OCI-LY7 (cell line): ENCODE data around the gene KRCC1. TPM values are rescaled to one million over a fixed set of nuclear protein-coding genes. Genes with fewer than 3 reads are reported as not detected.

ENCODE experiments used
- BruUV-seq: library from RNA; stranded (reverse); fragments of 400-500 nt; replicated peaks from 2 replicates; lab custom pipeline; 2021; lab: Mats Ljungman, UMichigan
- CTCF ChIA-PET: fragments of 300-600 bp; sonication (Branson Sonifier 250); formaldehyde crosslinking; loops from one replicate; lab custom pipeline; 2022; ENCODE audit warnings: antibody characterized with exemption; ENCODE audit not compliant: unreplicated experiment; lab: Charles Lee
- POLR2A ChIA-PET: fragments of 300-600 bp; sonication (Branson Sonifier 250); formaldehyde crosslinking; loops from one replicate; lab custom pipeline; 2022; ENCODE audit warnings: antibody characterized with exemption; lab: Charles Lee
- DNase-seq: peaks from one replicate; pipeline ENCODE4 v3.0.0-alpha.2; 2015; ENCODE audit warnings: low spot score
- H2AFZ ChIP-seq: fragments of 200-600 bp; sonication (generic), shearing (Covaris generic); 2 replicates; pipeline ENCODE4 v1.6.1; 2014; ENCODE audit warnings: mild to moderate bottlenecking, antibody characterized with exemption, low read length, moderate library complexity
- H3K27ac ChIP-seq: fragments of 200-600 bp; sonication (generic); 2 replicates; pipeline ENCODE4 v1.5.1; 2014; ENCODE audit warnings: mixed run types, low read depth, mild to moderate bottlenecking, moderate library complexity, low read length, inconsistent platforms; ENCODE audit not compliant: poor library complexity, severe bottlenecking
- H3K36me3 ChIP-seq: fragments of 200-600 bp; sonication (generic); 2 replicates; pipeline ENCODE4 v1.6.1; 2014; ENCODE audit warnings: mild to moderate bottlenecking, antibody characterized with exemption, low read length, moderate library complexity, mixed read lengths; ENCODE audit not compliant: insufficient read depth
- H3K4me1 ChIP-seq: fragments of 200-600 bp; sonication (generic); 2 replicates; pipeline ENCODE4 v1.5.1; 2014; ENCODE audit warnings: mild to moderate bottlenecking, low read length; ENCODE audit not compliant: insufficient read depth, poor library complexity, severe bottlenecking
- H3K4me2 ChIP-seq: fragments of 200-600 bp; sonication (generic); 2 replicates; pipeline ENCODE4 v1.6.1; 2014; ENCODE audit warnings: mild to moderate bottlenecking, low read length
- H3K4me3 ChIP-seq: fragments of 200-600 bp; sonication (generic); 2 replicates; pipeline ENCODE4 v1.5.1; 2014; ENCODE audit warnings: mild to moderate bottlenecking, low read depth, low read length; ENCODE audit not compliant: poor library complexity, severe bottlenecking
- H3K79me2 ChIP-seq: fragments of 200-600 bp; sonication (generic); 2 replicates; pipeline ENCODE4 v1.6.1; 2016; ENCODE audit warnings: low read depth, mild to moderate bottlenecking, low read length, moderate library complexity, mixed read lengths; ENCODE audit not compliant: insufficient read depth
- H3K9me2 ChIP-seq: fragments of 200-600 bp; sonication (generic); 2 replicates; pipeline ENCODE4 v1.6.1; 2016; ENCODE audit warnings: mild to moderate bottlenecking, low read length, mixed read lengths; ENCODE audit not compliant: insufficient read depth
- H3K9me3 ChIP-seq: fragments of 200-600 bp; sonication (generic); 2 replicates; pipeline ENCODE4 v1.6.1; 2014; ENCODE audit warnings: mild to moderate bottlenecking, mixed run types, low read length, mixed read lengths
- H4K20me1 ChIP-seq: fragments of 200-600 bp; sonication (generic); 2 replicates; pipeline ENCODE4 v1.6.1; 2014; ENCODE audit warnings: mild to moderate bottlenecking, antibody characterized with exemption, low read length, moderate library complexity, mixed read lengths; ENCODE audit not compliant: insufficient read depth
- EZH2phosphoT487 ChIP-seq: fragments of 200-600 bp; sonication (generic); IDR thresholded peaks from 2 replicates; pipeline ENCODE4 v1.6.1; 2018; ENCODE audit warnings: low read depth, borderline replicate concordance, mild to moderate bottlenecking, mixed run types, antibody characterized with exemption, low read length, moderate library complexity, mixed read lengths
- intact Hi-C: fragments of 100-400 bp; cut with micrococcal nuclease; formaldehyde crosslinking; loops from one replicate; pipeline ENCODE4 v1.10.0; 2022; ENCODE audit not compliant: unreplicated experiment
- total RNA-seq, 2 experiments: library from RNA; depleted of rRNA in 1 of 2; stranded (reverse); fragments of >200 nt in 1 of 2; shearing (Covaris generic) in 1 of 2; gene quantifications; 2 replicates each; pipeline ENCODE4 v1.2.3, GENCODE V29; 2014 to 2022
- TF ChIP-seq, protein P1 (sequence below): fragments of 200-600 bp; sonication (generic); conservative IDR thresholded peaks from 2 replicates; pipeline ENCODE4 v1.5.1; 2014; ENCODE audit warnings: mild to moderate bottlenecking, antibody characterized with exemption, low read length, moderate library complexity, mixed read lengths

The KRCC1 gene
- total RNA-seq, 2 experiments from 2014 or later = 18.7 to 31.7 TPM

DNA sequence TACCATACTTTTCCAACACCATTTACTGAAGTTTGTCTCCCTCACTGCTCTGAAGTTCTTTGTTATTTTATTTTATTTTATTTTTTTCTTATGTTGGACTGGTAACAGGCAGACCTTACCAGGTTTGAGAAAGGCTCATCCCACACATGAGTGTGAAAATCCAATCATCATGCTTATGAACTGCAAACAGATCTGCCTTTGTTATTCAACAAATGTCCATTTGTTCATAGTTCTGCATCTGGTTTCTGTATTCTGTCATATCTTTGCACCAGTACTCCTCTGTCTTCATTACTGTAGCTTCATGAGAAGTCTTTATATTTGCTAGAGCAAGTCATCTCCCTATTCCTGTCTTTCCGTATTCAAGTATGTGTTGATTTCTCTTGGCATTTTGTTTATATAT is 44.6 kb downstream of the KRCC1 start:
- intact Hi-C loops = no loop called here
- POLR2A ChIA-PET = no interaction called here

DNA sequence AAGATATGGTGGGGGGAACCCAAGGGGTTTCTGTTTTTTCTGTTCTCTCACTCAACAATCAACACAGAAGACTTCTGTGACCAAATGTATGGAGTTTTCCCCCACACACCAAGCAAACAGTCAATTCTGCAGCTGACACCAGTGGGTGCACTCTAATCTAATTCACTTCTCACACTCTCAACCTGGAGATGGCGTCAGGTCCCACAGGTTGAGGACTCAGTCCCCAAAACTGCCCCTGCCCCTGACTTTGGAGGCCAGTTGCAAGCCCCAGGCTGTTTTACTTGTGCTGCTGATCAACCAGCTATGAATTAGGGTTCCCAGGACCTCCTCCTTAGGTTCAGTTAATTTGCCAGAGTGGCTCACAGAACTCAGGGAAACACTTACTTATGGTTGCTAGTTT is 45.4 kb downstream of the KRCC1 start:
- Histone ChIP-seq H4K20me1 (no peaks in the 10 kb centered on the region), H2AFZ (no peak overlapping the region), H3K36me3 (no peaks in the 10 kb centered on the region), H3K4me3 (no peak overlapping the region), H3K4me1 (no peaks in the 10 kb centered on the region), H3K79me2 (no peaks in the 10 kb centered on the region), H3K9me2 (no peaks in the 10 kb centered on the region), H3K9me3 (no peaks in the 10 kb centered on the region), H3K4me2 (no peak overlapping the region), H3K27ac (no peak overlapping the region)
- ChIA-PET CTCF (no interaction called here), POLR2A (interaction anchor here (0.8 kb wide), 1 partner anchor 10 kb away, joined by 4 read pairs; no protein-coding TSS in a partner anchor)
- DNase-seq = no peak
- no TSS peak for BruUV-seq
- TF ChIP-seq EZH2phosphoT487 = no peak
- TF ChIP-seq, protein P1, sequence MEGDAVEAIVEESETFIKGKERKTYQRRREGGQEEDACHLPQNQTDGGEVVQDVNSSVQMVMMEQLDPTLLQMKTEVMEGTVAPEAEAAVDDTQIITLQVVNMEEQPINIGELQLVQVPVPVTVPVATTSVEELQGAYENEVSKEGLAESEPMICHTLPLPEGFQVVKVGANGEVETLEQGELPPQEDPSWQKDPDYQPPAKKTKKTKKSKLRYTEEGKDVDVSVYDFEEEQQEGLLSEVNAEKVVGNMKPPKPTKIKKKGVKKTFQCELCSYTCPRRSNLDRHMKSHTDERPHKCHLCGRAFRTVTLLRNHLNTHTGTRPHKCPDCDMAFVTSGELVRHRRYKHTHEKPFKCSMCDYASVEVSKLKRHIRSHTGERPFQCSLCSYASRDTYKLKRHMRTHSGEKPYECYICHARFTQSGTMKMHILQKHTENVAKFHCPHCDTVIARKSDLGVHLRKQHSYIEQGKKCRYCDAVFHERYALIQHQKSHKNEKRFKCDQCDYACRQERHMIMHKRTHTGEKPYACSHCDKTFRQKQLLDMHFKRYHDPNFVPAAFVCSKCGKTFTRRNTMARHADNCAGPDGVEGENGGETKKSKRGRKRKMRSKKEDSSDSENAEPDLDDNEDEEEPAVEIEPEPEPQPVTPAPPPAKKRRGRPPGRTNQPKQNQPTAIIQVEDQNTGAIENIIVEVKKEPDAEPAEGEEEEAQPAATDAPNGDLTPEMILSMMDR = no peak
- intact Hi-C loops = no loop called here

More for the DNA sequence above, 44.6 kb downstream of the KRCC1 start:
- Histone ChIP-seq H2AFZ (no peak overlapping the region), H4K20me1 (no peaks in the 10 kb centered on the region), H3K4me3 (no peak overlapping the region), H3K9me2 (no peaks in the 10 kb centered on the region), H3K4me1 (peaks cover 8% of the 10 kb centered on the region), H3K4me2 (no peak overlapping the region), H3K27ac (no peak overlapping the region), H3K36me3 (no peaks in the 10 kb centered on the region), H3K79me2 (no peaks in the 10 kb centered on the region), H3K9me3 (no peaks in the 10 kb centered on the region)
- TF ChIP-seq, protein P1 = no peak
- TF ChIP-seq EZH2phosphoT487 = no peak
- DNase-seq = no peak
- BruUV-seq = no TSS peak
- CTCF ChIA-PET = no interaction called here

DNA sequence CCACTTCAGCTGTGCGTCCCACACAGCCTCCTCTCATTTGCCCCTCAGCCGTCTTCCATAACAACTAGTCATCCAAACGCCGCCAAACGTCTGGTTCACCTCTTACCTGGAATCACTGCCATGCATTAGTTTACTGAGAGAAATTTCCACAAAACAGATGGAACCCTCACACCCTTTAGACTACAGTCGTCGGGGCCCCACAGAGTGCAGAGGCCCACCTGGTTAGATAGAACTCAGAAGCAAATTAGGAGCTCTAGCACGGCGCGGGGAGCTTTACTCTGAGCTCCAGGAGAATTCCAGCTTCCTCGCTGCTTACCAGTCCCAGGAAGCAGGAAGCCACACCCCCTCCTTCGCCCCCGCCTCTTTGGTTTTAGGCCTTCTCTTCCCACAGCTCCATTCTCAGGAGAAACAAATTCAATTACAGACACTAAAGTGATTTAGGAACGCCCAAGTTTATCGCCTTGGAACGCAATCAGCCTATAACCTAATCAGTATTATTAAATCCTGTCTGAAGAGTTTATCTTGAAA is 48.6 kb downstream of the KRCC1 start:
- no peak overlapping the region for H2AFZ ChIP-seq
- POLR2A ChIA-PET = no interaction called here
- intact Hi-C loops = no loop called here
- H3K4me3 ChIP-seq = no peak overlapping the region
- no peaks in the 10 kb centered on the region for H3K79me2 ChIP-seq
- CTCF ChIA-PET = no interaction called here
- H3K27ac ChIP-seq = no peak overlapping the region
- no peak overlapping the region for H3K4me2 ChIP-seq
- H3K9me3 ChIP-seq = no peaks in the 10 kb centered on the region
- no peaks in the 10 kb centered on the region for H3K9me2 ChIP-seq
- no peaks in the 10 kb centered on the region for H3K36me3 ChIP-seq
- no peak for DNase-seq
- no TSS peak for BruUV-seq
- no peaks in the 10 kb centered on the region for H4K20me1 ChIP-seq
- TF ChIP-seq, protein P1 = no peak
- no peak for TF ChIP-seq EZH2phosphoT487
- no peaks in the 10 kb centered on the region for H3K4me1 ChIP-seq
